Tibial nerve (tissue), 3 donors: ENCODE results near the gene TBC1D8.

ENCODE experiments used
- POLR2A ChIP-seq, 2 donors: fragments of 450-650 bp; IDR thresholded peaks; one replicate each; pipeline ENCODE4 v1.6.1; 2017; ENCODE audit warnings: antibody characterized with exemption in 2 of 2, mild to moderate bottlenecking in 2 of 2, moderate library complexity in 2 of 2
- TF ChIP-seq, protein P1 (sequence below), 5 experiments: fragments of 200-600 bp in 3 of 5; fragments of 450-650 bp in 2 of 5; sonication (generic) in 3 of 5; IDR thresholded peaks; one replicate each; pipeline ENCODE4 v1.5.1; 2016 to 2019; ENCODE audit warnings: antibody characterized with exemption in 5 of 5, mild to moderate bottlenecking in 3 of 5, moderate library complexity in 2 of 5

GRCh38 chr2:101150306-101151145 lies 656 bp downstream of the TBC1D8 start:
- TF ChIP-seq, protein P1, sequence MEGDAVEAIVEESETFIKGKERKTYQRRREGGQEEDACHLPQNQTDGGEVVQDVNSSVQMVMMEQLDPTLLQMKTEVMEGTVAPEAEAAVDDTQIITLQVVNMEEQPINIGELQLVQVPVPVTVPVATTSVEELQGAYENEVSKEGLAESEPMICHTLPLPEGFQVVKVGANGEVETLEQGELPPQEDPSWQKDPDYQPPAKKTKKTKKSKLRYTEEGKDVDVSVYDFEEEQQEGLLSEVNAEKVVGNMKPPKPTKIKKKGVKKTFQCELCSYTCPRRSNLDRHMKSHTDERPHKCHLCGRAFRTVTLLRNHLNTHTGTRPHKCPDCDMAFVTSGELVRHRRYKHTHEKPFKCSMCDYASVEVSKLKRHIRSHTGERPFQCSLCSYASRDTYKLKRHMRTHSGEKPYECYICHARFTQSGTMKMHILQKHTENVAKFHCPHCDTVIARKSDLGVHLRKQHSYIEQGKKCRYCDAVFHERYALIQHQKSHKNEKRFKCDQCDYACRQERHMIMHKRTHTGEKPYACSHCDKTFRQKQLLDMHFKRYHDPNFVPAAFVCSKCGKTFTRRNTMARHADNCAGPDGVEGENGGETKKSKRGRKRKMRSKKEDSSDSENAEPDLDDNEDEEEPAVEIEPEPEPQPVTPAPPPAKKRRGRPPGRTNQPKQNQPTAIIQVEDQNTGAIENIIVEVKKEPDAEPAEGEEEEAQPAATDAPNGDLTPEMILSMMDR (IDR thresholded peaks at IDR 0.05), result no peak
- no peak for TF ChIP-seq POLR2A (IDR thresholded peaks at IDR 0.05)
